ENCODE results near the gene HCRT.

The HCRT gene

GRCh38 chr17:42136654-42137051, 48.6 kb downstream of the HCRT start:
- no peak for DNase-seq

GRCh38 chr17:42135664-42136653, 49.3 kb downstream of the HCRT start:
- DNase-seq: no peak

GRCh38 chr17:42135151-42135550, 50.1 kb downstream of the HCRT start:
- DNase-seq: no peak
